ENCODE results near the gene OR10G3.

Gene OR10G3

DNA sequence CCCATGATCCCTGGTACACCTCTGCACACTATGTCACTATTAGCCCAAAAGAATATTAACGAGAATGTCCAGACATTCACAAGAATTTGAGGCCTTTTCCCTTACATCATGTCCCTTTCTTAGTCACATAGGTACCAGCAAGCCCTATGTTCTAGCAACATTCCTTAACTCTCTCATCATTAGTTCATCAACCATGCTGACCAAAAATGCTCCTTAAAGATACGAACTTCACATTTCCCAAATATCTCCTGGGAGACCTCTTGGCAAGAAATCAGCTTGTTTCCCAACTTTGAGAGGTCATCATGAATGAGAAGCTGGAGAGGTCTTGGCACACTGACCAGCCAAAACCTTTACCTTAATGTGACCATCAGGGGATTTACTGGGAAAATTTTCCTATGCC, 58.4 kb downstream of the OR10G3 start:
- Histone ChIP-seq H3K27ac (peak overlapping the region; percentile 44; the same call in 1 of the 2 replicates), H3K4me3 (no peak overlapping the region), H3K36me3 (ENCODE audit: insufficient read depth, low read length) (peaks cover 30% of the 10 kb centered on the region; the same call in 1 of the 2 replicates), H3K9ac (ENCODE audit: insufficient read length) (no peak overlapping the region), H3K9me3 (ENCODE audit: low read depth, low read length) (no peaks in the 10 kb centered on the region)
- TF ChIP-seq EZH2 (IDR thresholded peaks at IDR 0.05) (no peak), POLR2AphosphoS5 (IDR thresholded peaks at IDR 0.05; ENCODE audit: borderline replicate concordance, low read depth, low read length) (no peak), FOXP2 (optimal IDR thresholded peaks at IDR 0.05; ENCODE audit: control extremely low read depth, extremely low read length, insufficient read depth) (no peak)
- DNase-seq (ENCODE audit: low read depth, low spot score), result no peak

DNA sequence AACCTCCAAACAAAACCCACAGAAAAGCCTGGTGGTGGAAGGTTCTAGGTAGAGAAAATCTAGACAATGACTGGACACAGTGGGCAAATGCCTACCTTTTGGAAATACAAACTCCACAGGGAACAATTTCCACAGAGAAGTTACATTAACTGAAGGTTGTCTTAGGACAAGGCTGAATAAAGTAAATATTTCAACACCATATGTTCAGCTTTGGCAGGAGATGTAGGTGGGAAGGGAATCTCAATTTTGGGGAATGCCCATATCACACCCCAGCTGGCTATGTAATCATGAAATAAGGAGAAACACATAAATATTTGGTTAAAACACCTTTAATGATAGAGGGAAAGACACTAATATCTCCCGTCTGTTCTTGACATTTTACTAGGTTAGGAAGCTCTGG, 59.1 kb downstream of the OR10G3 start:
- Histone ChIP-seq H3K36me3 (ENCODE audit: insufficient read depth, low read length) (peaks cover 30% of the 10 kb centered on the region; the same call in 1 of the 2 replicates), H3K9ac (ENCODE audit: insufficient read length) (no peak overlapping the region), H3K4me3 (no peak overlapping the region), H3K27ac (peak overlapping the region; percentile 44; the same call in 1 of the 2 replicates), H3K9me3 (ENCODE audit: low read depth, low read length) (no peaks in the 10 kb centered on the region)
- no peak for TF ChIP-seq POLR2AphosphoS5 (IDR thresholded peaks at IDR 0.05; ENCODE audit: borderline replicate concordance, low read depth, low read length)
- no peak for TF ChIP-seq FOXP2 (optimal IDR thresholded peaks at IDR 0.05; ENCODE audit: control extremely low read depth, extremely low read length, insufficient read depth)
- no peak for TF ChIP-seq EZH2 (IDR thresholded peaks at IDR 0.05)
- no peak for DNase-seq (ENCODE audit: low read depth, low spot score)

DNA sequence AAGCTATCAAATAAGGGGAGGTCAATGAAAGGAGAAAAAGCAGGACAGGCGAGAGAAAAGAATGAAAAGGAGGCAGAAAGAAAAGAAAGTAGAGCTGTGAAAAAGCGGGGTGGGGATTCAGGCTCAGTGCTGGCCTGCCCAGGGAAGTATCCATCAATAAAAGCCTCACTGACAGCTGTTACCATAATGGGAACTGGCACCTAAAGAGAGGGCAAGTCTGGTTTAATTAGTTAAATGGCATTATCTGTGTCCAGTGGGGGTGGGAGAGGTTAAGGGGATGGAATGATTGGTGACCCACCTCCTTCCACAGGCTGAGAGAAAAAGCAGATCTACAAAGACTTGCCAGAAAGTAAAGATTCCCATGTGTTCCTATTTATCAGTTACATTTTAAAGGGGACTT, 61.2 kb downstream of the OR10G3 start:
- TF ChIP-seq EZH2 (IDR thresholded peaks at IDR 0.05) (no peak), POLR2AphosphoS5 (IDR thresholded peaks at IDR 0.05; ENCODE audit: borderline replicate concordance, low read depth, low read length) (no peak), FOXP2 (optimal IDR thresholded peaks at IDR 0.05; ENCODE audit: control extremely low read depth, extremely low read length, insufficient read depth) (no peak)
- Histone ChIP-seq H3K36me3 (ENCODE audit: insufficient read depth, low read length) (peaks cover 16% of the 10 kb centered on the region; the same call in 1 of the 2 replicates), H3K9ac (ENCODE audit: insufficient read length) (no peak overlapping the region), H3K27ac (no peak overlapping the region), H3K4me3 (no peak overlapping the region), H3K9me3 (ENCODE audit: low read depth, low read length) (no peaks in the 10 kb centered on the region)
- no peak for DNase-seq (ENCODE audit: low read depth, low spot score)
